ENCODE data around the gene CNN3. TPM values are rescaled to one million over a fixed set of nuclear protein-coding genes. Genes with fewer than 3 reads are reported as not detected.

The CNN3 gene
- total and polyA plus RNA-seq, 8 donors = 31.7 to 143 (median 49.8) TPM

GRCh38 chr1:94929351-94930217 is 2.7 kb upstream of the CNN3 start:
- Histone ChIP-seq H3K4me3 (peak overlapping the region in 1 of 4 donors; percentile 91), H3K9me3 (no peaks in the 10 kb centered on the region), H3K27me3 (no peaks in the 10 kb centered on the region), H3K4me1 (peaks cover 0 to 17% (median 8%) of the 10 kb centered on the region in 3 donors), H3K36me3 (no peaks in the 10 kb centered on the region), H3K27ac (no peak overlapping the region)
- WGBS, 2 donors = 73 to 75% methylated on average over 11 of the region's 11 CpGs
- ATAC-seq = no peak
- DNase-seq = no peak
- FAIRE-seq = no peak
- intact Hi-C loops (cut with DNase I) = loop anchor here in 1 of 3 donors (10.0 kb wide), 1 partner anchor 65 kb away; no protein-coding TSS in a partner anchor
- TF ChIP-seq, protein P1, sequence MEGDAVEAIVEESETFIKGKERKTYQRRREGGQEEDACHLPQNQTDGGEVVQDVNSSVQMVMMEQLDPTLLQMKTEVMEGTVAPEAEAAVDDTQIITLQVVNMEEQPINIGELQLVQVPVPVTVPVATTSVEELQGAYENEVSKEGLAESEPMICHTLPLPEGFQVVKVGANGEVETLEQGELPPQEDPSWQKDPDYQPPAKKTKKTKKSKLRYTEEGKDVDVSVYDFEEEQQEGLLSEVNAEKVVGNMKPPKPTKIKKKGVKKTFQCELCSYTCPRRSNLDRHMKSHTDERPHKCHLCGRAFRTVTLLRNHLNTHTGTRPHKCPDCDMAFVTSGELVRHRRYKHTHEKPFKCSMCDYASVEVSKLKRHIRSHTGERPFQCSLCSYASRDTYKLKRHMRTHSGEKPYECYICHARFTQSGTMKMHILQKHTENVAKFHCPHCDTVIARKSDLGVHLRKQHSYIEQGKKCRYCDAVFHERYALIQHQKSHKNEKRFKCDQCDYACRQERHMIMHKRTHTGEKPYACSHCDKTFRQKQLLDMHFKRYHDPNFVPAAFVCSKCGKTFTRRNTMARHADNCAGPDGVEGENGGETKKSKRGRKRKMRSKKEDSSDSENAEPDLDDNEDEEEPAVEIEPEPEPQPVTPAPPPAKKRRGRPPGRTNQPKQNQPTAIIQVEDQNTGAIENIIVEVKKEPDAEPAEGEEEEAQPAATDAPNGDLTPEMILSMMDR (IDR thresholded peaks at IDR 0.05) = no peak

- whole genome bisulfite sequencing, 2 donors = 68% methylated on average over 7 of the region's 7 CpGs
- TF ChIP-seq, protein P1 (IDR thresholded peaks at IDR 0.05) = no peak
- H3K4me1 ChIP-seq = peaks cover 0 to 29% (median 12%) of the 10 kb centered on the region in 3 donors
- FAIRE-seq = no peak
- H3K36me3 ChIP-seq = no peaks in the 10 kb centered on the region
- DNase-seq = no peak
- peak overlapping the region in 2 of 4 donors; percentile 2 to 91 for H3K4me3 ChIP-seq
- H3K27me3 ChIP-seq = no peaks in the 10 kb centered on the region
- ATAC-seq = no peak
- intact Hi-C loops (cut with DNase I) = loop anchor here in 1 of 3 donors (10.0 kb wide), 1 partner anchor 64 kb away; no protein-coding TSS in a partner anchor
- no peaks in the 10 kb centered on the region for H3K9me3 ChIP-seq
- peak overlapping the region in 3 of 4 donors; percentile 92 to 99 (median 97) for H3K27ac ChIP-seq
These were observed 1.5 kb upstream of the CNN3 start for GRCh38 chr1:94928293-94928939.

DNA sequence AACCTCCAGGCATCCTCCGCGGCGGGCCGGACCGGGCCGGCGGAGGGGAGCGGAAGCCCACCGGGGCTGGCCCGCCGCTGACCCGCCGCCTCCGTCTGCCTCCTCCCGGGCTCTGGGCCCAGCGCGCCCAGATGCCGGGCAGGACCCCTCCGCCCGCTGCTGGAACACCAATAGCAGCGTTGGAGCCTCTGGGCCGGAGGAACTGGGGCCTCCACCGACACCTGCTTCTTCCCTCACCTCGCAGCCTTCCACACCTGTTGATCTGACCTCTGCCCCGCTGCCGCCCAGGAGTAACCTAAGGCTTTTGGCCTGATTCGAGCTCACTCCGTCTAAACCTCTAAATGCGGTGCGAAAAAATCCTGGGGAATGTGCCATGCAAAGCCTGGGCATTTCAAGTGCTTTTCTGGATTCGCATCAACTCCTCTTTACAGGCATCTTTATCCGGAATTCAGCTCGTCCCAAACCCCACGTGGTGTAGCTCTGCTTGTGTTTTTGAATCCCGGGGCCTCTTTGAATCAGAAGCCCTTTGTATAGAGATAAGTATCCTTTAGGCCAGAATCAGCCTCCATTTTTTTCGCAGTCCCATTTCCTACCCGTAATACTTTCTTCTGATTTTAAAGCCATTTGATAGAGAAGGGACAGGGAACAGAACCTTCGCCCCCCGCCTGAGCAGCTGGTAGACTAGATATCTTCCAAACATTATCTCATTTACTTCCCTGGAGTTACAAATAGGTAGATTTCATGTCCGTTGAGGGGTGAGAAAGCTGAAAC is 680 bp upstream of the CNN3 start:
- no peaks in the 10 kb centered on the region for H3K36me3 ChIP-seq
- H3K27me3 ChIP-seq = no peaks in the 10 kb centered on the region
- peak; percentile 8 to 42 (median 8) for ATAC-seq
- H3K4me1 ChIP-seq = peaks cover 0 to 37% (median 12%) of the 10 kb centered on the region in 3 donors
- intact Hi-C loops (cut with DNase I) = loop anchor here in 1 of 3 donors (10.0 kb wide), 1 partner anchor 63 kb away; no protein-coding TSS in a partner anchor
- no peaks in the 10 kb centered on the region for H3K9me3 ChIP-seq
- TF ChIP-seq, protein P1 (IDR thresholded peaks at IDR 0.05) = no peak
- H3K27ac ChIP-seq = peak overlapping the region; percentile 90 to 99 (median 94)
- 11 to 12% methylated on average over 24 to 40 of the region's 40 CpGs for WGBS, 2 donors
- peak in 4 of 6 donors; percentile 44 to 60 (median 52) for DNase-seq
- no peak for FAIRE-seq
- H3K4me3 ChIP-seq = peak overlapping the region; percentile 69 to 91 (median 75)

DNA sequence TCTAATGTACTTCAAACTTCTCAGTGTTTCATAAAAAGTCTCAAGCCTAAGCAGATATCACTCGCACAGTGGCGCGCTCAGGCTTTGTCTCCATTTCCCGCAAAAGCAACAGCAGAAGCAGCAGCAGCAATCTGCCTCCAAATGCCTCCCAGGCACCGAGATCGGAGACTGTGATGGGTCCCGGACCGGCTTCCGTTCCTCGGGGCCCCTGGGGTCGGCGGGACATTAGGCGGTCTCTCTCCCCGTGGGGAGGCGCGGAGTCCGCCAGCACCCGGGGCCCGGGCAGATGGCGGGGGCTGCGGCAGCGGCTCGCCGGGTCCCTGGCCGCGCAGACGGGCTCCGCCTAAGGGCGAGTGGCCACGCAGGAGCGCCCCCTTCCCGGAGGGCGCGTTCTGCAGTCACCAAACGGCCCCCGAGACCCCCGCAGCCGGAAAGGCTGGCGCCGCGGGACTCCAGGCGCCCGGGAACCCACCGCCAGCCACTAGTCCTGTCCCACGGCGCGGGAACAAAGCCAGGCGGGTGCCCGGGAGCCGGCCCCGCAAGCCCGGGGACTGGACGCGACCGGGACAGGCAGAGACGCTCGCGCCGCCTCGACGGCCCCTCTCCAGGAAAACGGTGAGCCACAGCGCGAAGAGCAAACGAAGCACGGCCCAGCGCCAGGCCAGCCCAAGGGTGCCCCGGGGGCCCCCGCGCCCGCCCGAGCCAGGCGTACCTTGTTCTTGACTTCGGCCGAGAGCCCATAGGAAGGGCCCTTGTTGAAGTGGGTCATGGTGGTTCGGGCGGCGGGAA is 590 bp downstream of the CNN3 start:
- Histone ChIP-seq H3K36me3 (no peaks in the 10 kb centered on the region), H3K27me3 (no peaks in the 10 kb centered on the region), H3K27ac (peak overlapping the region; percentile 90 to 99 (median 94)), H3K4me1 (peaks cover 0 to 47% (median 12%) of the 10 kb centered on the region in 3 donors), H3K4me3 (peak overlapping the region; percentile 69 to 91 (median 75)), H3K9me3 (no peaks in the 10 kb centered on the region)
- intact Hi-C loops (cut with DNase I) = loop anchor here in 1 of 3 donors (10.0 kb wide), 1 partner anchor 62 kb away; no protein-coding TSS in a partner anchor
- DNase-seq (peak; percentile 45 to 85 (median 61)), ATAC-seq (peak; percentile 60 to 73 (median 64)), FAIRE-seq (no peak)
- TF ChIP-seq, protein P1 (IDR thresholded peaks at IDR 0.05) = peak in 3 of 4 donors; percentile 9 to 22 (median 13)
- WGBS, 2 donors = 0 to 1% methylated on average over 64 to 78 of the region's 78 CpGs
